ENCODE measurements around the gene RHOT2.

RHOT2 gene

GRCh38 chr16:702341-702740 lies 34.4 kb downstream of the RHOT2 start:
- Histone ChIP-seq H3K9ac (ENCODE audit: low read length) (no peak overlapping the region), H3K9me3 (ENCODE audit: low read length) (no peaks in the 10 kb centered on the region), H3K27ac (ENCODE audit: low read depth, low read length) (no peak overlapping the region), H3K4me1 (ENCODE audit: insufficient read depth, low read length) (no peaks in the 10 kb centered on the region), H3K36me3 (ENCODE audit: insufficient read depth, low read length) (no peaks in the 10 kb centered on the region), H3K27me3 (ENCODE audit: control insufficient read depth in 1 of 2, insufficient read depth in 2 of 2, low read length in 2 of 2) (peaks cover 17 to 74% of the 10 kb centered on the region in 2 donors), H3K4me3 (ENCODE audit: low read depth in 1 of 2, low read length in 2 of 2) (no peak overlapping the region)

GRCh38 chr16:703406-703805 lies 35.5 kb downstream of the RHOT2 start:
- H3K27ac ChIP-seq (ENCODE audit: low read depth, low read length) = no peak overlapping the region
- peaks cover 28 to 85% of the 10 kb centered on the region in 2 donors for H3K27me3 ChIP-seq (ENCODE audit: control insufficient read depth in 1 of 2, insufficient read depth in 2 of 2, low read length in 2 of 2)
- no peak overlapping the region for H3K9ac ChIP-seq (ENCODE audit: low read length)
- no peaks in the 10 kb centered on the region for H3K36me3 ChIP-seq (ENCODE audit: insufficient read depth, low read length)
- no peaks in the 10 kb centered on the region for H3K9me3 ChIP-seq (ENCODE audit: low read length)
- H3K4me1 ChIP-seq (ENCODE audit: insufficient read depth, low read length) = no peaks in the 10 kb centered on the region
- no peak overlapping the region for H3K4me3 ChIP-seq (ENCODE audit: low read depth in 1 of 2, low read length in 2 of 2)

GRCh38 chr16:704047-704446 lies 36.1 kb downstream of the RHOT2 start:
- Histone ChIP-seq H3K9me3 (ENCODE audit: low read length) (no peaks in the 10 kb centered on the region), H3K9ac (ENCODE audit: low read length) (no peak overlapping the region), H3K4me1 (ENCODE audit: insufficient read depth, low read length) (no peaks in the 10 kb centered on the region), H3K36me3 (ENCODE audit: insufficient read depth, low read length) (no peaks in the 10 kb centered on the region), H3K27ac (ENCODE audit: low read depth, low read length) (no peak overlapping the region), H3K4me3 (ENCODE audit: low read depth in 1 of 2, low read length in 2 of 2) (no peak overlapping the region), H3K27me3 (ENCODE audit: control insufficient read depth in 1 of 2, insufficient read depth in 2 of 2, low read length in 2 of 2) (peaks cover 34 to 91% of the 10 kb centered on the region in 2 donors)

GRCh38 chr16:704552-705380 lies 36.8 kb downstream of the RHOT2 start:
- H3K27ac ChIP-seq (ENCODE audit: low read depth, low read length) = no peak overlapping the region

DNA sequence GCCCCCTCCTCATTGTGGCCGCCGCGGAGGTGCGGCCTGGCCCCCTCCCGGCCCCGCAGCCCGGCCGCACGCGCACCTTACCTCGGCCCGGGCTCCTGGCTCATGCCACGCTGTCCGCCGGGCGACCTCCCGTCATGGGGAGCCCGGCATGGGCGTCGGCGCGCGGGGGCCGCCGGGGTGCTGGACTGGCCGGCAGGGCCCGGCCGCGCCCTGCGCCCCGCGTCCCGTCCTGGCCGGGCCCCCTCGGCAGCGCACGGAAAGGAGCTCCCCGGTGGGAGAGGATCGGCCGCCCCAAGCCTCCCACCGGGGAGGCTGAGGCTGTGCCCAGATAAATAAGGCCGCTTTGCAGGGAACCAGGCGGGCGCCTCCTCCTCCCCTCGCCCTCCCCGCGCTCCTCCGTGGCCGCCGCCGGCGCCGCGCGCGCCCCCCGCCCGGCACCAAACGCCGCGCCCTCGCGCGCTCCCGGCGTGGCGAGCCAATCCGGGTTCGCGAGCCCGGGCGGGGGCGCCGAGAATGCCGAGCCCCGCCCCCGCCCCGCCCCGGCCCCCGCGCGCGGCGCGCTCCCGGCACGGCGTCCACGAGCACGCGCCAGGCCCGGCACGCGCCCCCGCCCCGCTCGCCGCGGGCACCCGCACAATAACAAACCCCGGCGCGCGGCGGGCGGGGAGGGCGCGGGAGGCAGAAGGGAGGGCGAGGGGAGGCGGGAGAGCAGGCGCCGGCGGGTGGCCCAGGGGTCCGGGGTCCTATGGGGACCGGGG lies 37.7 kb downstream of the RHOT2 start, which contains the start of gene FBXL16:
FBXL16 (minus strand) TSS at position 371 of the 758 bp plus-strand sequence. CDS start 8,396 bp downstream, outside the sequence.
- H3K9me3 ChIP-seq (ENCODE audit: low read length) = no peaks in the 10 kb centered on the region
- H3K4me1 ChIP-seq (ENCODE audit: insufficient read depth, low read length) = no peaks in the 10 kb centered on the region
- H3K27ac ChIP-seq (ENCODE audit: low read depth, low read length) = no peak within 1 kb of the TSS
- H3K4me3 ChIP-seq (ENCODE audit: low read depth in 1 of 2, low read length in 2 of 2) = no peak within 1 kb of the TSS
- no peaks in the 10 kb centered on the region for H3K36me3 ChIP-seq (ENCODE audit: insufficient read depth, low read length)
- H3K9ac ChIP-seq (ENCODE audit: low read length) = no peak within 1 kb of the TSS
- H3K27me3 ChIP-seq (ENCODE audit: control insufficient read depth in 1 of 2, insufficient read depth in 2 of 2, low read length in 2 of 2) = peaks cover 50 to 91% of the 10 kb centered on the region in 2 donors

More at GRCh38 chr16:704552-705380, 36.8 kb downstream of the RHOT2 start:
- Histone ChIP-seq H3K9me3 (ENCODE audit: low read length) (no peaks in the 10 kb centered on the region), H3K9ac (ENCODE audit: low read length) (no peak overlapping the region), H3K4me3 (ENCODE audit: low read depth in 1 of 2, low read length in 2 of 2) (no peak overlapping the region), H3K27me3 (ENCODE audit: control insufficient read depth in 1 of 2, insufficient read depth in 2 of 2, low read length in 2 of 2) (peaks cover 41 to 91% of the 10 kb centered on the region in 2 donors), H3K4me1 (ENCODE audit: insufficient read depth, low read length) (no peaks in the 10 kb centered on the region), H3K36me3 (ENCODE audit: insufficient read depth, low read length) (no peaks in the 10 kb centered on the region)

DNA sequence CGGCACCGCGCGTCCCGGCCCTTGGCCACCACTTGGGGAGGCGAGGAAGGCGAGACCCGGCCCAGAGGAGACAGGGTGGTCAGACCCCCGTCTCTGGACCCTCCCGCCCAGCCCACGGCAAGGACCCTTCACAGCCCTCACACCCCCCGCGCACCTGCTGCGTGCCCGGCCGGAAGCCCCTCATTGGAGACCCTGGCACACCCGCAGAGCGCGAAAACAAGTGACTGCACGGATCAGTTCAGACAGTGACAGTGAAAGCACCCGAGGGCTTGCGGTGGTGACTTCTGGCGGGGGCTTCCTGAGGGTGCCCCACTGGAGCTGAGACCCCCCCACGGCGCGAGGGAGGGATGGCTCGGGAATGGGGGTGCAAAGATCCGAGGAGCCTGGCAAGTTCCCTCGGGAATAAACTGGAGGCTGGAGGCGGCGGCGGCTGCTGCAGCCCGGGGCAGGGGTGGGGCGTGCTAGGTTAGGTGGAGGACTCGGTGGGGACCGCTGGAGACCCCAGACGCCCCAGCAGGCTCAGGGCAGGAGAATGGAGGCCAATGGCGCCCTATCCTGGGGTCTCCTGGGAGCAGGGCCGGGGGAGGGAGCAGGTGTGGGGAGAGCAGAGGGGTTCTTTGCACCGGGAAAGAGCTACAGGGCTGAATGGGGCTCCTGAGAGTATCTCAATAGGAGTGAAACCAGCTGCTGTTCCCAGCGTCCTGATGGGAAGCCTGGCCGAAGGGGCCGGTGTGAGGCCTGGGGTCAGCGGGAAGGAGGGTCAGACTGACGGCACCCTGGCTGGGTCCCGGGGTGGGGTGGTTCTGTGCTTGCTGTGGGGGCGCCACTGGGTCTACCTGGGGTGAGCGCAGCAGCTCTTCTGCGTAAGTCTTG lies 38.5 kb downstream of the RHOT2 start:
- no peaks in the 10 kb centered on the region for H3K36me3 ChIP-seq (ENCODE audit: insufficient read depth, low read length)
- no peak overlapping the region for H3K4me3 ChIP-seq (ENCODE audit: low read depth in 1 of 2, low read length in 2 of 2)
- no peak overlapping the region for H3K27ac ChIP-seq (ENCODE audit: low read depth, low read length)
- no peaks in the 10 kb centered on the region for H3K9me3 ChIP-seq (ENCODE audit: low read length)
- no peaks in the 10 kb centered on the region for H3K4me1 ChIP-seq (ENCODE audit: insufficient read depth, low read length)
- no peak overlapping the region for H3K9ac ChIP-seq (ENCODE audit: low read length)
- H3K27me3 ChIP-seq (ENCODE audit: control insufficient read depth in 1 of 2, insufficient read depth in 2 of 2, low read length in 2 of 2) = peaks cover 57 to 92% of the 10 kb centered on the region in 2 donors

DNA sequence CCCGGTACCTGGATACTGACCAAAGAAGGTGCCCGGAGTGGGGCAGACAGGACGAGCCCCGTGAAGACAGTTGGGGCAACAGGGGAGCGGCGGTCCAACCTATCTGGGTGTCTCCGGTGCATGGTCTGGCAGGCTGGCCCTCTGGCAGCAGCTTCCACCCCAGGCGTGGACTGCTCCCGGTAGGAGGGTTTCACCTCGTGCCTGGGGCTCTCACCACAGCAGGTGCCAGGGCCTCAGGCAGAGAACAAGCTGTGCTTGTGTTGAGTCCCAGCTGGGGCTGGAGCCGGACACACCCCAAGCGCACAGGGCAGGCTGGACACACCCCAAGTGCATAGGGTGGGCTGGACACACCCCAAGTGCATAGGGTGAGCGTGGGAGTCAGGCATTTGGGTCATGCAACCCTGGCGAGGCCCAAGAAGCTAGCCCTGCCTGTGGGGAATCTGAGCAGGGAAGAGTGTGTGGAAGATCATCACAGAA lies 39.2 kb downstream of the RHOT2 start:
- H3K4me1 ChIP-seq (ENCODE audit: insufficient read depth, low read length) = no peaks in the 10 kb centered on the region
- H3K9ac ChIP-seq (ENCODE audit: low read length) = no peak overlapping the region
- H3K4me3 ChIP-seq (ENCODE audit: low read depth in 1 of 2, low read length in 2 of 2) = no peak overlapping the region
- H3K9me3 ChIP-seq (ENCODE audit: low read length) = no peaks in the 10 kb centered on the region
- peaks cover 59 to 88% of the 10 kb centered on the region in 2 donors for H3K27me3 ChIP-seq (ENCODE audit: control insufficient read depth in 1 of 2, insufficient read depth in 2 of 2, low read length in 2 of 2)
- H3K36me3 ChIP-seq (ENCODE audit: insufficient read depth, low read length) = no peaks in the 10 kb centered on the region
- H3K27ac ChIP-seq (ENCODE audit: low read depth, low read length) = no peak overlapping the region

GRCh38 chr16:708019-708418 lies 40.1 kb downstream of the RHOT2 start:
- no peaks in the 10 kb centered on the region for H3K36me3 ChIP-seq (ENCODE audit: insufficient read depth, low read length)
- no peak overlapping the region for H3K4me3 ChIP-seq (ENCODE audit: low read depth in 1 of 2, low read length in 2 of 2)
- H3K27me3 ChIP-seq (ENCODE audit: control insufficient read depth in 1 of 2, insufficient read depth in 2 of 2, low read length in 2 of 2) = peaks cover 57 to 79% of the 10 kb centered on the region in 2 donors
- no peaks in the 10 kb centered on the region for H3K9me3 ChIP-seq (ENCODE audit: low read length)
- no peak overlapping the region for H3K9ac ChIP-seq (ENCODE audit: low read length)
- no peak overlapping the region for H3K27ac ChIP-seq (ENCODE audit: low read depth, low read length)
- no peaks in the 10 kb centered on the region for H3K4me1 ChIP-seq (ENCODE audit: insufficient read depth, low read length)

- no peak overlapping the region for H3K4me3 ChIP-seq (ENCODE audit: low read depth in 1 of 2, low read length in 2 of 2)
- H3K9me3 ChIP-seq (ENCODE audit: low read length) = no peaks in the 10 kb centered on the region
- H3K36me3 ChIP-seq (ENCODE audit: insufficient read depth, low read length) = no peaks in the 10 kb centered on the region
- H3K4me1 ChIP-seq (ENCODE audit: insufficient read depth, low read length) = no peaks in the 10 kb centered on the region
- no peak overlapping the region for H3K27ac ChIP-seq (ENCODE audit: low read depth, low read length)
- H3K27me3 ChIP-seq (ENCODE audit: control insufficient read depth in 1 of 2, insufficient read depth in 2 of 2, low read length in 2 of 2) = peaks cover 50 to 69% of the 10 kb centered on the region in 2 donors
- no peak overlapping the region for H3K9ac ChIP-seq (ENCODE audit: low read length)
Observed at GRCh38 chr16:708959-709358, 41.0 kb downstream of the RHOT2 start.

- Histone ChIP-seq H3K27me3 (ENCODE audit: control insufficient read depth in 1 of 2, insufficient read depth in 2 of 2, low read length in 2 of 2) (peaks cover 45 to 66% of the 10 kb centered on the region in 2 donors), H3K27ac (ENCODE audit: low read depth, low read length) (no peak overlapping the region), H3K4me3 (ENCODE audit: low read depth in 1 of 2, low read length in 2 of 2) (no peak overlapping the region), H3K9ac (ENCODE audit: low read length) (no peak overlapping the region), H3K36me3 (ENCODE audit: insufficient read depth, low read length) (no peaks in the 10 kb centered on the region), H3K9me3 (ENCODE audit: low read length) (no peaks in the 10 kb centered on the region), H3K4me1 (ENCODE audit: insufficient read depth, low read length) (peaks cover 3% of the 10 kb centered on the region)
Observed at GRCh38 chr16:709566-710499, 41.9 kb downstream of the RHOT2 start.
